ENCODE results near the gene NADK.

Gene NADK

GRCh38 chr1:1777950-1778662 lies at the start of gene NADK:
NADK (minus strand) TSS chr1:1778470; CDS start chr1:1765406, 13,064 bp downstream.
- DNase-seq: no peak

- no peak for DNase-seq
Observed at GRCh38 chr1:1827089-1827848, 49.0 kb upstream of the NADK start.

- DNase-seq: no peak
Observed at GRCh38 chr1:1826356-1827088, 48.3 kb upstream of the NADK start.

- DNase-seq: no peak
Observed at GRCh38 chr1:1825217-1825616, 46.9 kb upstream of the NADK start.

GRCh38 chr1:1819762-1820161 lies 41.5 kb upstream of the NADK start:
- no peak for DNase-seq

DNA sequence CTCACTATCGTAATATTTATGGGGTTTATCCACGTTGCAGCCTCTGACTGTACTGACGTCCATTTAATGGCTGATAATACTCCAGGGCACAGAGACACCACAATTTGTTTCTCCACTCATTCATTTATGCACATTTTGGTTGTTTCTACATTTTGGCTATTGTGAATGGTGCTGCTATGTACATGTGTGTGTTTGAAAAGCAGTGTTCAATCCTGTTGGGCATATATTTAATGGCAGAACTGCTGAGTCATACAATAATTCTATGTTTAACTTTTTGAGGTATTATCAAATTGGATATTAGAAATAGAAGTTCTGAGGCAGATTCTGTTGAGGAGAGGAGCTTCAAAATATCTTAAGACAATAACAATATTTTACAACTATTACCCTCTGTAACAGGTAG lies 39.0 kb upstream of the NADK start:
- no peak for DNase-seq

- no peak for DNase-seq
Observed at GRCh38 chr1:1815606-1816281, 37.5 kb upstream of the NADK start.

DNA sequence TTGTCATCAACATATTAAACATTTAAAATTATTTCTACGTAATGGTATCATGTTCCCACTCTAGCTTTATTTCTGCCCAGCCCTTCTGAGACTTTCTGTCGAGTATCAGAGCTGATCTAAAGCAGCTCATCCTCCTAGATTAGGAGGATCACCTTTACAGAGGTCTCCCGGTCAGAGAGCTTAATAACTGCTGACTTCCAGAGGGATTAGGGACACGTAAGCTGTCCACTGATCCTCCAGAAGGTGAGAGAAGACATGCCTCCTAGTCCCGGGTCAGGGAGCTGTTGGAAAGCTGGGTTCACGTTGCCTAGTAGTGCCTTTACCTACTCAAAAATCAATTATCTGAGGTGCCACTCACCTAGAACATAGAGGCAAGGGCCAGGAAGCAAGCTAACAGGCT lies 31.2 kb upstream of the NADK start:
- no peak for DNase-seq

DNA sequence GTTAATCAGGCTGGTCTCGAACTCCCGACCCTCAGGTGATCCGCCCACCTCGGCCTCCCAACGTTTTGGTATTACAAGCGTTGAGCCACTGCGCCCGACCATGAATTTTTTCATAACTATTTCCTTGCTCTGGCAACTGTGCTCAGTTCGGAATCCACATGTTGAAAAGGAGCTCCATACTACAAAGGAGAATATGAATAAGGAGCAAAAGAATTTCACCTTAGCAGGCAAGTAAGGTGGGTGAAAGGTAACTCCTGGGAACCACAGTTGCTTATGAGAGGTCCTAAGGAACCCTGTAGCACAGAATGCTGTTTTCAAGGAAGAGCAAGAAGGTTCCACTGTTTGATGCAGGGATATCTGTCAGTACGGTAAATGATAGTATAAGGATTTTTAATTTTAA lies 29.9 kb upstream of the NADK start:
- DNase-seq: no peak

- DNase-seq: no peak
Observed at GRCh38 chr1:1806890-1807289, 28.6 kb upstream of the NADK start.

DNA sequence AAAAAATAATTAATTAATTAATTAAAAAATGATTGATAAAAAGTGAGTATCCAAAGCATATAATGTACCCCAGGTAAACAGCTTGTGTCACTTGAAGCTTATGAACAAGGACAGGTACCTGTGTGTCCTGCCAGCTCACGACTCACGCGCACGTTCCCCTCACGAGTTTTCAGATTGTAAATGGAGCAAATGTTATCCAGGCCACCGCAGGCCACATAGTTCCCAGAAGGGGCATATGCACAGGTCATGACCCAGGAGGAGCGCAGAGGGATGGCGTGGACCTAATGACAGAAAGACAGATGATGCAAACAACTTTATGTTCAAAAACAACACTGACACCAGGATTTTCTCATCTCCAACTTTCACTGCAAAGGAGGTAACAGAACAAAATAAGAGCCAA lies 26.0 kb upstream of the NADK start:
- DNase-seq: no peak

DNA sequence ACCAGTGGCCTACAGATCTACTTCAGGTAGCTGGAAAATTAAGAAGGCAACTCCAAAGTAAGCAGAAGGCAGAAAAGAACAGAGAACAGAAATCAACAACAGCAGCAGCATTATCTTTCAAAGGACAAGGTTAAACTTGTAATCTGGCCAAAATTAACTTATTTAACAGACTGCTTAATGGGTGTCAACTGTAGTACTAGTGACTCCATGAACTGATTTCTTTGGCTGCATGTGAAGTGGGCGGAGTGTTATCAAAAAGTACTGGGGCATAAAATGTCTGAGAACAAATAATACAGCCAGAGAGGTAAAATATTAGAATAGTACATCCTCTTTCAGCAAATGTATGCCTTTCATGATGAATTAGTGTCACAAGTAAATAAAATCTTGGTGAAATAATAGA lies 24.6 kb upstream of the NADK start:
- DNase-seq: peak; percentile 19

- no peak for DNase-seq
Observed at GRCh38 chr1:1799716-1800115, 21.4 kb upstream of the NADK start.

DNA sequence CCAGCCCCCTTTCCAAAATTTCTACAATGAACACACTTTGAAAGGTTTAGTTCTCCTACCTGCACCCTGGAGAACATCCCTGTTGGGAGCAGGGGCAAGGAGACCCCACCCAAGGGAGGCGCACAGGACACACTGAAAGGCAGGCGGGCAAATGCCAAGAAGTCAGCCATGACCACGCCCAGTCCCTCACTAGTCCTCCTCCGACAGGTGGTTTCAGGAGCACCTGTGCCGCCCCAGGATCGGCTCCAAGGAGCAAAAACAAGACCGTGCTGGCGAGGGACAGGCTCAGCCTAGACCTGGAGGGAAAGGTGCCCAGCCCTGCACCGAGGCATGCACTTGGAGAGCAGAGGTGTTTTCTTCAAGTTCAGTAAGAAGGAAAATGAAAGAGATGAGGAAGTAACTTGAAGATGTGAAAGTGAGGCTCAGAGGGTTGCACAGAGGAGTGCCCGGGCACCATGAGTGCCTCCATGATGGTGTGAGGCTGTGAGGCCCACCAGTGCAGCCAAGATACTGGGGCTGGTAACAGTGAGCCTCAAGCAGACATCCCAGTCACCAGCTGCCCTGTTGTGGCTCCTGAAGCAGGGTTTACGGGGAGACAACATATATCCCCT lies 19.6 kb upstream of the NADK start:
- DNase-seq: no peak

DNA sequence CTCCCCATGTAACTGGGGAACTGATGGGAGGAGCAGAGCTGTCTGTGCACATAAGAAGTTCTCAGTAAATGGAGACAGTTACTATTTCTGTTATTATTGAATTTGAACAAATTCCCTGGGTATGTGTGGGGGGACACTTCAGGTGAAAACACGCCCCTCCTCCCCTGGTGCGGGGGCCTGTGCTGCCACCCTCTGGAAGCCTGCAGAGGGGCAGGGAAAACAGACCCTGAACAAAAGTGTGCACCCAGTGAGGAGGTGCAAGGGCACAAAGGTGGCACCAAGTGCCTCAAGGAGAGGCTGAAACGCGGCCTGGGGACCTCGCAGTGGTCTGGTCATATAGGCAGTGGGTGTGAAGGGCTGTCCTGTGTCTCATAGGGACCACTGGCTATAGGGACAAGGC lies 18.2 kb upstream of the NADK start:
- DNase-seq: no peak

DNA sequence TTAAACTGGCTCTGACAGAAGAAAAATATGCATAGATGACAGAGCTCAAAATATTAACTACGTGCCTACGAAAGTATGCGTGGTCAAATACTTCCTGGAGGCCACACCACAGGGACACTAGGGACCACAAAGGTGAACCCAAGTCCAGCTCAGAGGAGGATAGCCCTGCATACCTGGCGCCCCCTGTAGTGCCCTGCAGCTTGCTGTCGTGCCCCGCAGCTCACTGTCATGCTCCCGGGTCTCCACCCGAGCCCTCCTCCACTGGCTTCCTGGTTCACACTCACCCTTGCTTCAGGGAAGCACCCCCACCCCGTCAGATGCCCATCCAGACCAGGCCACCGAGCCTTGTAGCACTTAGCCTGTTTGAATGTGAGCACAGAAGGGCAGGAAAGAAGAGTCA lies 16.7 kb upstream of the NADK start:
- DNase-seq: no peak

GRCh38 chr1:1793481-1794244 lies 15.4 kb upstream of the NADK start:
- DNase-seq: no peak

DNA sequence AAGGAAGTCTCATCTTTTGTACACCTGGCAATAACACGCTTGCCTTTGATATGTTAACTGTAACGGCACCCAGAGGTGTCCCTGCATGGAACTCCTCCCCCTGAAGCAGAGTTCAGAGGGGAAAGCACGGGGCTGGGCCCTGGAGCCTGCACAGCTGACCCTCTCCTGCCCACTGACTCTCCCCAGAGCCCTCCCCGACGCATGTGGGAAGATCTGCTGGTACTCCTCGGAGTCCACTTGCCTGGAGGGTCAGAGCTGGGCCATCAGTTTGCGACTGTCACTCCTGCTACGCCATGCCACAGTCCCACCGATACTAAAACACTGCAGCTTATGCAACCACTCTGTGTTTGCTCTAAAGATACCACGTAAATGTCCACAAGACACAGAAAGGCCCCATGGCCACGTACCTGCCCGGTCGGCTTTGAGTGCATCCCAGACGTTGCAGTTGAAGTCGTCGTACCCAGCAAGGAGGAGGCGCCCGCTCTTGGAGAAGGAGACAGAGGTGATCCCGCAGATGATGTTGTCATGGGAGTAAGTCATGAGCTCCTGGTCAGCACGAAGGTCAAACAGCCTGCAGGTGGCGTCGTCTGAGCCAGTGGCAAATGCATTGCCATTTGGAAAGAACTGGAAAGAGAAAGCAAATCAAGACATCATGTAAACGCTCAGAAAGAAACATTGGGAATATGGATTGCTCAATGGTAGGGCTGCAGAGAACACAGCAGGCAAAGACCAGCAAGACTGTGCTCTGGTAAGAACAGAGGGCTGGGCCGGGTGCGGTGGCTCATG lies 10.6 kb upstream of the NADK start:
- DNase-seq: no peak

- no peak for DNase-seq
Observed at GRCh38 chr1:1788136-1788535, 9.9 kb upstream of the NADK start.

DNA sequence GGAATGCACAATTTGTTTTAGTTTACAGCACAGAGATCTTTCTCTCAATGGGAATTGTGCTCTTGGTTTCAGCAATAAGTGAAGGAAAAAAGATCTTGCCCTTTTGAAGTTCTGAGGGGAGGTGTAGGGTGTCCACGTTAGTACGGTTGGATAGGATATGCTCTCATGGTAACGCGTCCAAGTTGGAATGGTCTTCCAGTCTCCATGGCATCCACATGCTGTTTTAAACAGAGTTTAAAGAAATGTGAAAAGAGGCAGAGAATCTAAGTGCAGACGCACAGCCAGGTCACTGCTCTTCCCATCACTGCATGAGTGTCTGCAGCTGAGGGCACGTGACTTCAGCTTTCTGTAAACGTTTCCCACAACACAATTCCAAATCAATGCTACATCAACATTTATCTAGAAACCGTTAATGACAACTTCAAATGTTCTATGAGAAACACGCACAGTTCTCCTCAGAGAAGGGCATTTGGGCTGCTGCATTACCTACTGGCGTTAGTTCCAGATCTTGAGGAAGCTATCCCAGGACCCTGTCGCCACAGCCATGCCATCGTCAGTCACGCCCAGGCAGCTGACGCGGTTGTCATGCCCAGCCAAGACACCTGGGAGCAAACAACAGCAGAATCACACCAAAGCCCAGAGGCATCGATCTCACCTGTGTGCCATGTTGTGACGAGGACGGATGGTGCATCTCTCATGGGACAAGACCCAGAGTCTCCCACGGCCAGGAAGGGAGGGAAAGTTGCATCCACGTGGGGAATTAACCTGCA lies 8.8 kb upstream of the NADK start:
- DNase-seq: no peak

DNA sequence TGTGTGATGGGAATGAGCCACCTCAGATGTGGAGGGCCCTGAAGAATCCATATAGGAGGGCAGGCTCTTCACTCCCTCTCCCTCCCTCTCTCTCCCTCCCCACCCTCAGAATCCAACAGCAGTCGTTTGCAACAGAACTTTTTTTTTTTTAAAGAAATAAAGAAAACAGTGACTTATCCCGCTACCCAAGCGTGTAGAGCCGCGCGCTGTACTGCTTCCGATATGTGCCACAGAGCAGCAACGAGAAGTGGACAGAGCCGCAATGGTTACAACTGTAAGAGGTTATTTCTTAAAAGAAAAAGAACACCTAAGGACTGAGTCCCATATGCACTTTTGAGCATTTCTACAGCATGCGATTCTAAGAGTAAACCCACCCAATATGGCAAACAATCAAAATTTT lies 7.4 kb upstream of the NADK start:
- DNase-seq: no peak
